ENCODE measurements around the gene BCL6. TPM values are rescaled to one million over a fixed set of nuclear protein-coding genes. Genes with fewer than 3 reads are reported as not detected.

The BCL6 gene
- total and polyA plus RNA-seq, 9 of the 15 experiments (the other 6 are each of a cell fraction or from before 2014, with no cell fraction given) = 0.08 to 3.5 (median 1.6) TPM

- H3K4me3 ChIP-seq = no peak overlapping the region
- no peaks in the 10 kb centered on the region for H4K20me1 ChIP-seq (replicated peaks; ENCODE audit: control insufficient read depth, insufficient read depth, low read length)
- in situ Hi-C loops (cut with MboI) = no loop called here
- no peak overlapping the region for H3K4me2 ChIP-seq (ENCODE audit: insufficient read depth, low read length)
- no peak overlapping the region for H2AFZ ChIP-seq (ENCODE audit: low read depth, low read length)
- H3K9me3 ChIP-seq (replicated peaks; ENCODE audit: control insufficient read depth, insufficient read depth, low read depth, low read length) = no peaks in the 10 kb centered on the region
- H3K9me1 ChIP-seq (ENCODE audit: control insufficient read depth, insufficient read depth, low read length) = no peaks in the 10 kb centered on the region
- ATAC-seq (no peak), DNase-seq (ENCODE audit: extremely low read depth in 1 of 4, low spot score in 3 of 4) (no peak), FAIRE-seq (no peak)
- no peaks in the 10 kb centered on the region; a peak in 1 of 5 replicates for H3K4me1 ChIP-seq (replicated peaks in 1 of 2; ENCODE audit: control insufficient read depth in 2 of 2, insufficient read depth in 2 of 2, low read length in 2 of 2)
- POLR2A ChIA-PET = interaction anchor here (0.7 kb wide), 1 partner anchor 10 kb away, joined by 4 read pairs; no protein-coding TSS in a partner anchor
- no peak overlapping the region for H3K9ac ChIP-seq (ENCODE audit: insufficient read depth in 1 of 2, low read depth in 2 of 2, low read length in 2 of 2)
- no peaks in the 10 kb centered on the region for H3K36me3 ChIP-seq (ENCODE audit: control insufficient read depth, insufficient read depth, low read length)
- BruUV-seq (replicated peaks) = no TSS peak
- intact Hi-C loops (cut with micrococcal nuclease) = no loop called here
- CTCF ChIA-PET (ENCODE audit: low intra/inter-chr PET ratio) = no interaction called here
- no peaks in the 10 kb centered on the region for H3K79me2 ChIP-seq (ENCODE audit: control insufficient read depth, insufficient read depth, low read length)
- peaks cover 4 to 8% of the 10 kb centered on the region in 2 experiments; a peak in 3 of 5 replicates for H3K27me3 ChIP-seq (ENCODE audit: control insufficient read depth in 2 of 2, insufficient read depth in 2 of 2, low read length in 2 of 2)
- H3K27ac ChIP-seq (ENCODE audit: extremely low read depth, low read depth, low read length) = no peak overlapping the region
- 0% methylated on average over 2 of the region's 2 CpGs for WGBS (ENCODE audit: insufficient coverage, low coverage, missing lambda C conversion rate)
- TF ChIP-seq TBP (optimal IDR thresholded peaks at IDR 0.05; ENCODE audit: low read depth, low read length) (no peak), HDAC6 (IDR thresholded peaks at IDR 0.05; ENCODE audit: low read depth, low read length) (no peak), POLR2B (IDR thresholded peaks at IDR 0.05; ENCODE audit: low read depth, partially characterized antibody) (no peak), ATF7 (IDR thresholded peaks at IDR 0.05) (no peak), TAF1 (IDR thresholded peaks at IDR 0.05; ENCODE audit: control insufficient read depth, extremely low read depth, insufficient read depth, low read length, severe bottlenecking) (no peak), ELF2 (CRISPR knock-in tag; IDR thresholded peaks at IDR 0.05) (no peak), ZKSCAN1 (IDR thresholded peaks at IDR 0.05; ENCODE audit: low read depth, low read length) (no peak), ETV1 (tag; conservative IDR thresholded peaks at IDR 0.05; ENCODE audit: low read depth) (no peak), GTF3C2 (IDR thresholded peaks at IDR 0.05; ENCODE audit: borderline replicate concordance, extremely low read depth, insufficient read length) (no peak), ELK3 (CRISPR knock-in tag; IDR thresholded peaks at IDR 0.05) (no peak), EHMT2 (IDR thresholded peaks at IDR 0.05) (no peak), CBX2 (IDR thresholded peaks at IDR 0.05; ENCODE audit: insufficient read depth, low read length, poor library complexity, severe bottlenecking) (no peak)
- TF ChIP-seq, protein P1, sequence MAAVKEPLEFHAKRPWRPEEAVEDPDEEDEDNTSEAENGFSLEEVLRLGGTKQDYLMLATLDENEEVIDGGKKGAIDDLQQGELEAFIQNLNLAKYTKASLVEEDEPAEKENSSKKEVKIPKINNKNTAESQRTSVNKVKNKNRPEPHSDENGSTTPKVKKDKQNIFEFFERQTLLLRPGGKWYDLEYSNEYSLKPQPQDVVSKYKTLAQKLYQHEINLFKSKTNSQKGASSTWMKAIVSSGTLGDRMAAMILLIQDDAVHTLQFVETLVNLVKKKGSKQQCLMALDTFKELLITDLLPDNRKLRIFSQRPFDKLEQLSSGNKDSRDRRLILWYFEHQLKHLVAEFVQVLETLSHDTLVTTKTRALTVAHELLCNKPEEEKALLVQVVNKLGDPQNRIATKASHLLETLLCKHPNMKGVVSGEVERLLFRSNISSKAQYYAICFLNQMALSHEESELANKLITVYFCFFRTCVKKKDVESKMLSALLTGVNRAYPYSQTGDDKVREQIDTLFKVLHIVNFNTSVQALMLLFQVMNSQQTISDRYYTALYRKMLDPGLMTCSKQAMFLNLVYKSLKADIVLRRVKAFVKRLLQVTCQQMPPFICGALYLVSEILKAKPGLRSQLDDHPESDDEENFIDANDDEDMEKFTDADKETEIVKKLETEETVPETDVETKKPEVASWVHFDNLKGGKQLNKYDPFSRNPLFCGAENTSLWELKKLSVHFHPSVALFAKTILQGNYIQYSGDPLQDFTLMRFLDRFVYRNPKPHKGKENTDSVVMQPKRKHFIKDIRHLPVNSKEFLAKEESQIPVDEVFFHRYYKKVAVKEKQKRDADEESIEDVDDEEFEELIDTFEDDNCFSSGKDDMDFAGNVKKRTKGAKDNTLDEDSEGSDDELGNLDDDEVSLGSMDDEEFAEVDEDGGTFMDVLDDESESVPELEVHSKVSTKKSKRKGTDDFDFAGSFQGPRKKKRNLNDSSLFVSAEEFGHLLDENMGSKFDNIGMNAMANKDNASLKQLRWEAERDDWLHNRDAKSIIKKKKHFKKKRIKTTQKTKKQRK (IDR thresholded peaks at IDR 0.05; ENCODE audit: borderline replicate concordance, low read depth, low read length) = no peak
Measured at GRCh38 chr3:187778726-187779125, 33.5 kb upstream of the BCL6 start.
